PC-9 (cell line): Measurements from ENCODE around the gene ECM2. TPM values are rescaled to one million over a fixed set of nuclear protein-coding genes. Genes with fewer than 3 reads are reported as not detected.

Source experiments
- BruUV-seq: library from RNA; stranded (reverse); fragments of 400-500 nt; replicated peaks from 2 replicates; lab custom pipeline; 2021; lab: Mats Ljungman, UMichigan
- CTCF ChIA-PET: fragments of 300-600 bp; sonication (Branson Sonifier 250); formaldehyde crosslinking; loops from one replicate; lab custom pipeline; 2022; ENCODE audit warnings: antibody characterized with exemption; lab: Charles Lee
- POLR2A ChIA-PET: fragments of 300-600 bp; sonication (Branson Sonifier 250); formaldehyde crosslinking; loops from one replicate; lab custom pipeline; 2022; ENCODE audit warnings: antibody characterized with exemption; ENCODE audit not compliant: unreplicated experiment; lab: Charles Lee
- DNase-seq, 2 experiments: peaks; one replicate each; pipeline versions ENCODE4 v3.0.0 to v3.0.0-alpha.2; 2015 to 2022; ENCODE audit warnings: mixed read lengths in 1 of 2
- H2AFZ ChIP-seq: fragments of 200-600 bp; sonication (generic); 2 replicates; pipeline ENCODE4 v1.8.1; 2017; ENCODE audit warnings: antibody characterized with exemption
- H3F3A ChIP-seq: fragments of 200-600 bp; sonication (generic); 2 replicates; pipeline ENCODE4 v1.8.1; 2017; ENCODE audit warnings: antibody characterized with exemption, mild to moderate bottlenecking, low read depth; ENCODE audit not compliant: insufficient read depth
- H3K27ac ChIP-seq: fragments of 200-600 bp; sonication (generic); 2 replicates; pipeline ENCODE4 v1.6.1; 2016; ENCODE audit warnings: mixed run types
- H3K27me3 ChIP-seq: fragments of 200-600 bp; sonication (generic); 2 replicates; pipeline ENCODE4 v1.6.1; 2016; ENCODE audit warnings: low read depth, mixed run types; ENCODE audit not compliant: insufficient read depth
- H3K36me3 ChIP-seq: fragments of 200-600 bp; sonication (generic); 2 replicates; pipeline ENCODE4 v1.6.1; 2016; ENCODE audit warnings: low read depth, mixed run types
- H3K4me1 ChIP-seq: fragments of 200-600 bp; sonication (generic); replicated peaks from 2 replicates; pipeline ENCODE4 v1.6.1; 2016; ENCODE audit warnings: mixed run types; ENCODE audit not compliant: insufficient read depth
- H3K4me2 ChIP-seq: fragments of 200-600 bp; sonication (generic); 2 replicates; pipeline ENCODE4 v1.6.1; 2017; ENCODE audit warnings: mixed run types
- H3K4me3 ChIP-seq: fragments of 200-600 bp; sonication (generic); 2 replicates; pipeline ENCODE4 v1.6.1; 2016; ENCODE audit warnings: mixed run types
- H3K79me2 ChIP-seq: fragments of 200-600 bp; sonication (generic); 2 replicates; pipeline ENCODE4 v1.6.1; 2017; ENCODE audit warnings: low read depth, mixed run types
- H3K9me2 ChIP-seq: fragments of 200-600 bp; sonication (generic); 2 replicates; pipeline ENCODE4 v1.8.1; 2017; ENCODE audit warnings: mild to moderate bottlenecking; ENCODE audit not compliant: insufficient read depth
- H3K9me3 ChIP-seq: fragments of 200-600 bp; sonication (generic); 2 replicates; pipeline ENCODE4 v1.8.1; 2016; ENCODE audit warnings: low read depth; ENCODE audit not compliant: insufficient read depth
- H4K20me1 ChIP-seq: fragments of 200-600 bp; sonication (generic); 2 replicates; pipeline ENCODE4 v1.8.1; 2017; ENCODE audit not compliant: insufficient read depth
- CTCF ChIP-seq: fragments of 200-600 bp; sonication (generic); conservative IDR thresholded peaks from 2 replicates; pipeline ENCODE4 v1.6.1; 2017; ENCODE audit warnings: mixed run types, antibody characterized with exemption, mild to moderate bottlenecking, moderate library complexity
- EZH2 ChIP-seq: fragments of 200-600 bp; sonication (generic); IDR thresholded peaks from 2 replicates; pipeline ENCODE4 v1.8.0; 2017; ENCODE audit warnings: antibody characterized with exemption, low read depth
- intact Hi-C: fragments of 100-400 bp; cut with micrococcal nuclease; formaldehyde crosslinking; loops from one replicate; pipeline ENCODE4 v1.10.0; 2022; ENCODE audit not compliant: unreplicated experiment
- total RNA-seq: library from RNA; stranded (reverse); gene quantifications from 2 replicates; pipeline ENCODE4 v1.2.3, GENCODE V29; 2021

Gene ECM2
- total RNA-seq, 1 experiment from 2014 or later, result 3.1 TPM

- Histone ChIP-seq H3K27me3 (no peaks in the 10 kb centered on the region), H3K9me2 (0 out of 2 replicates have a peak, but pooled peaks cover 4% of the 10 kb centered on the region), H3K4me3 (no peak overlapping the region), H2AFZ (no peak overlapping the region), H3K4me2 (no peak overlapping the region), H3K27ac (no peak overlapping the region), H3K36me3 (no peaks in the 10 kb centered on the region), H3F3A (no peaks in the 10 kb centered on the region; the same call in 1 of the 2 replicates), H3K9me3 (no peaks in the 10 kb centered on the region; the same call in 1 of the 2 replicates), H4K20me1 (no peaks in the 10 kb centered on the region), H3K79me2 (no peaks in the 10 kb centered on the region), H3K4me1 (peaks cover 1% of the 10 kb centered on the region; the same call in 1 of the 2 replicates)
- ChIA-PET CTCF (no interaction called here), POLR2A (interaction anchor here (0.6 kb wide), 1 partner anchor 170 kb away, joined by 3 read pairs; no protein-coding TSS in a partner anchor)
- DNase-seq, result no peak
- no TSS peak for BruUV-seq
- intact Hi-C loops, result no loop called here
- no peak for TF ChIP-seq CTCF
- no peak for TF ChIP-seq EZH2
These were observed 39.2 kb downstream of the ECM2 start for GRCh38 chr9:92496396-92497176.

- ChIA-PET POLR2A (no interaction called here), CTCF (no interaction called here)
- H3K9me2 ChIP-seq, result 0 out of 2 replicates have a peak, but pooled peaks cover 4% of the 10 kb centered on the region
- H3K27ac ChIP-seq, result no peak overlapping the region
- intact Hi-C loops, result no loop called here
- no peak for TF ChIP-seq CTCF
- TF ChIP-seq EZH2, result no peak
- DNase-seq, result no peak
- H3K79me2 ChIP-seq, result no peaks in the 10 kb centered on the region
- H3F3A ChIP-seq, result no peaks in the 10 kb centered on the region
- no TSS peak for BruUV-seq
- H3K4me3 ChIP-seq, result no peak overlapping the region
- no peaks in the 10 kb centered on the region for H4K20me1 ChIP-seq
- no peaks in the 10 kb centered on the region; the same call in 1 of the 2 replicates for H3K9me3 ChIP-seq
- H3K4me1 ChIP-seq, result no peaks in the 10 kb centered on the region
- no peaks in the 10 kb centered on the region for H3K36me3 ChIP-seq
- no peaks in the 10 kb centered on the region for H3K27me3 ChIP-seq
- no peak overlapping the region for H2AFZ ChIP-seq
- H3K4me2 ChIP-seq, result no peak overlapping the region
These were observed 40.9 kb downstream of the ECM2 start for GRCh38 chr9:92494856-92495255.

- Histone ChIP-seq H4K20me1 (no peaks in the 10 kb centered on the region), H3F3A (no peaks in the 10 kb centered on the region), H3K4me2 (no peak overlapping the region), H3K79me2 (no peaks in the 10 kb centered on the region), H3K27ac (no peak overlapping the region), H3K9me3 (no peaks in the 10 kb centered on the region; the same call in 1 of the 2 replicates), H3K27me3 (no peaks in the 10 kb centered on the region), H3K4me3 (no peak overlapping the region), H2AFZ (no peak overlapping the region), H3K36me3 (no peaks in the 10 kb centered on the region), H3K9me2 (0 out of 2 replicates have a peak, but pooled peaks cover 4% of the 10 kb centered on the region), H3K4me1 (no peaks in the 10 kb centered on the region)
- no peak for DNase-seq
- intact Hi-C loops, result no loop called here
- no TSS peak for BruUV-seq
- TF ChIP-seq EZH2, result no peak
- no peak for TF ChIP-seq CTCF
- CTCF ChIA-PET, result no interaction called here
- POLR2A ChIA-PET, result no interaction called here
These were observed 41.9 kb downstream of the ECM2 start for GRCh38 chr9:92493749-92494387.
